GM12865 (cell line): Measurements from ENCODE around the gene ELF4.

Source experiments
- DNase-seq: peaks from one replicate; pipeline ENCODE4 v3.0.0; 2010; ENCODE audit warnings: low read depth
- H3K4me3 ChIP-seq: 2 replicates; pipeline ENCODE4 v1.5.1; 2011; ENCODE audit warnings: mild to moderate bottlenecking, low read depth, low read length, control low read depth
- CTCF ChIP-seq: IDR thresholded peaks from 2 replicates; pipeline ENCODE4 v1.5.1; 2011; ENCODE audit warnings: low read length, control low read depth, low read depth, inconsistent platforms; ENCODE audit not compliant: insufficient read depth; ENCODE audit errors: missing control alignments

Gene ELF4

GRCh38 chrX:130072345-130072740 lies 38.0 kb downstream of the ELF4 start:
- no peak overlapping the region for H3K4me3 ChIP-seq
- DNase-seq, result no peak
- TF ChIP-seq CTCF, result no peak

DNA sequence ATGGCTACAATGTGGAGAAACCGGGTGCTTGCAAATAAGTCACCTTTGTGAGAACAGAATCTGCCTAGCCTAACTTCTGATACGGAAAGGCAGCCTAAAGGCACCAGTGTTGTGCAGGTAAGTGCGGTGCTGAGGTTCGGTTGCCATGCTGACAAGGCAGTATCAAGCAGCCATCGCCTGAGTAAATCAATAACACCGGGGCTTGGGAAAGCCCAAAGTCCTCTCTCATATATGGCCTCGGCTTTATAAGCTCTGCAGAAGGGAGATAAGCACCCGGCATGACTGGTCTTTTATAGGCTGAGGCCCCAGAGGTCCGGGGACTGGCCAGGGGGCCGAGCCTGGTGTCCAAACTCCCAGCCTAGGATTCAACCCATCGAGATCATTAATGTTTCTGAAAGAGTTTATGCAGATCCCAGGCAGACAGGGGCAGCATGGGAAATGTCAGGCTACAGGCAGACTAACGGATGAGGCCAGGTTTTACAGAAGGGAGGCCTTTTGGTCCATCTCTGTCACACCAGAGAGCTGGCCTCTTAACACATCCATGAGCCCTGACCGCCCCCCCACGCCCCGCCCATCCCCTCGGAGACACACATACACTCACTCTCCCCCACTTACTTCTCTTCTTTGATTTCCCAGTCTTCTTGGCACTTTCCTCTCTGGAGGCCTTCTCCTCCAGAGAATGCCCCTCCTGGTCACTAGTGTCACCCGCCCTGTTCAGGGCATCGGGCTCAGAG lies 38.5 kb downstream of the ELF4 start:
- no peak for DNase-seq
- TF ChIP-seq CTCF, result no peak
- H3K4me3 ChIP-seq, result no peak overlapping the region

DNA sequence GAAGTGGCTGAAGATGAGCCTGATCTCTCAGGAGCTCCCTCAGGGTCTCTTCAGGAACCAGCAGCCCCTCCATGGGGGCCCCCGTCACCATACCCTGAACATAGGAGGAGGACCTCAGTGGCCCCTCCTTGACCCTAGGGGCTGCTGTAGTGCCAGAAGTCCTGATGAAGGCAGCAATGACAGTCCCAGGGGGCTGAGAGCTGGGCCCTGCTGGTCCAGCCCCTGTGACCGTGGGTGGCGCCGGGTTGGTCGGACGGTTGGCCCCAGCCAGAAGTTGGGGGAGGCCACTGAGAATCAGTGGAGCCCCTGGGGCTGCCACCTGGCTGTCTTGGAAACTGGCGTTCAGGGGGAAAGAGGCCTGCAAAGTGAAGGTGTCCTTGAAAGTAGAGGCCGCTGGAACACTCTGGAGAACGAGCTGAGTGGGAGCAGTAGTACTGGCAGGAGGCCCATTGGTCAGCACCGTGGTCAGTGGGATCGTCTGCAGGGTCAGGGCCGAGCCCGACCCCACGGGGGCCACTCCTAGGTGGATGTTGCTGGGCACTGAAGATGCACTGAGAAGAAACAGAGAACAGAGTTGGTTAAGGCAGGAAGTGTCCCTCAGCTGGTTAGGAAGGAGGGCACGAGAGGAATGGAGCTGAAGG lies 43.2 kb downstream of the ELF4 start:
- no peak for DNase-seq
- H3K4me3 ChIP-seq, result no peak overlapping the region
- TF ChIP-seq CTCF, result no peak

- TF ChIP-seq CTCF, result peak; percentile 62
- peak overlapping the region; percentile 68 for H3K4me3 ChIP-seq
- peak; percentile 82 for DNase-seq
Observed at GRCh38 chrX:130060122-130061069, 49.9 kb downstream of the ELF4 start.

DNA sequence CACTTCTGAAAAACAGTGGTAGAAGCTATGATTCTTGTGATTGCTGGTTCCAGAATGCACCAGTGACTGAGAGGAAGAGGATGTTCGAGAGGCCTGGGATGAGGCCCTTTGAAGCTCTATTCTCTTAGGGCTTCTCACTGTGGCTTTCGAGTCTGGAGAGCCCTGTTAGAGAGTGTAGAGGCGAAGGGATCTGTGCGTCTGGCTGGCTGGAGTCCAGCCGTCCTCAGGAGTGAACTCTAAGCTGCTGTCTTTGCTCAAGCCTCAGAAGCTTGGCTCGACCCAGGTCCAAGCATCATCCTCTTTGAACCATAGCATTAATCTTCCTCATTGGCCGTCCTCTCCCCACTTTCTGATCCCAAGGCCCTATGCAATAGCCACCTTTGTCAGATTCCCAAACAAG lies 51.6 kb downstream of the ELF4 start:
- no peak overlapping the region for H3K4me3 ChIP-seq

DNA sequence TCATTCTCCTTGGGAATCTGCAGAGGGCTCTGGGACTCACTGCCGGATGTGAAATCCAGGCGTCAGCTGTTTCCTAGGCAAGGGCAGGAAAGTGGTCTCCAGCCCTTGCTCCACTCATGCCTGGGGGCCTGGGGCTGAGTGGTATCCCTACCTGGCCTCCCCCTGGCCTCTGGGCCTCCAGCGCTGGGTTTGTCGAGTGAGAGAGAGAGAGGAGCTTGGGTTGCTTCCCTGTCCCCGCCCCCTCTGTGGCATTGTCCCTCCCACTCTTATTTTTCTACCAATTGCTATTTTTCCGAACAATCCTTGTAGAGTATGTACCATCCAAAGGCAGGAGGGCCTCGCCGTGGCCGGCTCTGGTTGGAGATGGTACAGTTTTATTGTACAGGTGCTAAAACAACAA lies 53.1 kb downstream of the ELF4 start:
- no peak overlapping the region for H3K4me3 ChIP-seq
- no peak for DNase-seq
- TF ChIP-seq CTCF, result no peak

More for the DNA sequence above, 51.6 kb downstream of the ELF4 start:
- DNase-seq, result no peak
- TF ChIP-seq CTCF, result no peak
